LNCaP clone FGC (cell line): ENCODE results near the gene ZNF573.
A peak's percentile ranks its signal among the peaks of the same experiment; 100 is the strongest.

ENCODE experiments used
- DNase-seq: peaks from one replicate; pipeline ENCODE4 v3.0.0-alpha.2; 2011; ENCODE audit warnings: low read depth
- H3K4me3 ChIP-seq: 2 replicates; pipeline ENCODE4 v1.5.1; 2011; ENCODE audit warnings: mild to moderate bottlenecking, low read depth, low read length, control low read depth
- TF ChIP-seq, protein P1 (sequence below): IDR thresholded peaks from 2 replicates; pipeline ENCODE4 v1.5.1; 2012; ENCODE audit warnings: mild to moderate bottlenecking; ENCODE audit not compliant: control insufficient read depth, insufficient read depth; ENCODE audit errors: extremely low read depth

Gene ZNF573

DNA sequence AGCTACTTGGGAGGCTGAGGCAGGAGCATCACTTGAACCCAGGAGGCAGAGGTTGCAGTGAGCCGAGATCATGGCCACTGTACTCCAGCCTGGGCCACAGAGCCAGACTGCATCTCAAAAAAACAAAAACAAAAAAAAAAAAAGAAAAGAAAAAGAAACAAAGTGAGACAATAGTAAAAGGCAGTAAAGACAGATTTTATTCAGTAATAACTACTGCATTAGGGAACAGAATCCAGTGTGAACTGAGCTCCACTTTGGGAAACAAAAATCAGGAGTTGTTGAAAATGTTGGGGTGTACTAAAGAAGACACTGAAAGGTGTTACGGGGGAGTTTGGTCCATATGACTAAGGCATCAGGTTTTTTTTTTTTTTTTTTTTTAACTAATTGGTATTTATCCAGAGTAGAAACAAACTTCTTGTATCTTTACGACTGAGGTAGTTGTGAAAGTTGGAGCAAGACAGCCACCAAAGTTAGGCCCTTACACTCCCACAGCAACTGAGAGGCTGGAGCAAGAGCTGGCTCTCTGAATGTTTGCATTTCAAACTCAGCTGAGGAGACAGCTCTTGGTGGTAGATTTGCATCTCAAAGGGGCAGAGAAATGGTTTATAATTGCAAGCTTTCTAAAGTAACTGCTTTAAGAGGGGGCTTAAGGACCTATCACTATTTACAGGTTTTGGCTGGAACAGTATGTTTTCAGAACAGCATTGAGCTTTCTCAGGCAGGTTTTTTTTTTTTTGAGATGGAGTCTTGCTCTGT lies 84.1 kb downstream of the ZNF573 start:
- no peak for DNase-seq
- TF ChIP-seq, protein P1, sequence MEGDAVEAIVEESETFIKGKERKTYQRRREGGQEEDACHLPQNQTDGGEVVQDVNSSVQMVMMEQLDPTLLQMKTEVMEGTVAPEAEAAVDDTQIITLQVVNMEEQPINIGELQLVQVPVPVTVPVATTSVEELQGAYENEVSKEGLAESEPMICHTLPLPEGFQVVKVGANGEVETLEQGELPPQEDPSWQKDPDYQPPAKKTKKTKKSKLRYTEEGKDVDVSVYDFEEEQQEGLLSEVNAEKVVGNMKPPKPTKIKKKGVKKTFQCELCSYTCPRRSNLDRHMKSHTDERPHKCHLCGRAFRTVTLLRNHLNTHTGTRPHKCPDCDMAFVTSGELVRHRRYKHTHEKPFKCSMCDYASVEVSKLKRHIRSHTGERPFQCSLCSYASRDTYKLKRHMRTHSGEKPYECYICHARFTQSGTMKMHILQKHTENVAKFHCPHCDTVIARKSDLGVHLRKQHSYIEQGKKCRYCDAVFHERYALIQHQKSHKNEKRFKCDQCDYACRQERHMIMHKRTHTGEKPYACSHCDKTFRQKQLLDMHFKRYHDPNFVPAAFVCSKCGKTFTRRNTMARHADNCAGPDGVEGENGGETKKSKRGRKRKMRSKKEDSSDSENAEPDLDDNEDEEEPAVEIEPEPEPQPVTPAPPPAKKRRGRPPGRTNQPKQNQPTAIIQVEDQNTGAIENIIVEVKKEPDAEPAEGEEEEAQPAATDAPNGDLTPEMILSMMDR = no peak
- H3K4me3 ChIP-seq = no peak overlapping the region

GRCh38 chr19:37692956-37693620 lies 86.3 kb downstream of the ZNF573 start:
- DNase-seq = no peak
- H3K4me3 ChIP-seq = no peak overlapping the region
- TF ChIP-seq, protein P1 = no peak

DNA sequence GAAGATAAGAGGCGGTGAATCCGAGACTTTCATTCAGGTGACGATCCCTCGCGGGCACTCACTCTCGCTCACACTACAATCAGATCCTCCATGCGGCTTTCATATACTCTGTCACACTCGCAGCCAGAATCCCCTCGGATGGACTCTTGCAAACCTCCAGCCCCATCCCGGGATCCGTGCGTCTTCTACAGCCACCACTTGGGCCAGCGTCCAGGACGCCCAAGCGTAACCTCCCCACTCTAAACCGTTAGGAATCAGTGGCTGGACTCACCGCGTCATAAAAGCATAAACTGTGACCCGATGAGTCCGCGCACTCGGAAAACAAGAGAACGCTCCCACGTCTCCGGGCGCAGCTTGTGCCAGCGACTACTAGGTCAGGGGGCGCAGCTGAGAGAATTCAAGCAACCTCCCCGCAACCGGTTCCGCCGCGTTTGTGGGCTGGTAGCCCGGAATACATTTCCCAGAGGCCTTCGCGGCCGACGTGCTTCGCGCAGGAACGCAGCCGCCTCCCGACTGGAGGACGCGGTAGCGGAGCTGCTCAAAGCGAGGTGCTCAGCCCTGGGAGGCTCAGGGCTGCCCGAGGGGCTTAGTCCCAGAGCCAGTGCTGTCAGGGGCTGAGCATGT lies 87.4 kb downstream of the ZNF573 start:
- TF ChIP-seq, protein P1 = peak; percentile 10; the same call in 1 of the 2 replicates
- peak; percentile 38 for DNase-seq

More for the DNA sequence above, 87.4 kb downstream of the ZNF573 start:
- H3K4me3 ChIP-seq = peak overlapping the region; percentile 68
